ENCODE results near the gene HDAC8. TPM values are rescaled to one million over a fixed set of nuclear protein-coding genes. Genes with fewer than 3 reads are reported as not detected.

The HDAC8 gene
- total RNA-seq, 2 experiments from 2014 or later = 32.5 to 40.0 TPM

GRCh38 chrX:72470117-72470516 lies 102.5 kb downstream of the HDAC8 start:
- Histone ChIP-seq H3K4me1 (ENCODE audit: insufficient read depth, low read length, poor library complexity, severe bottlenecking) (no peaks in the 10 kb centered on the region), H4K20me1 (ENCODE audit: insufficient read depth, low read length) (no peaks in the 10 kb centered on the region), H3K9me3 (ENCODE audit: low read length) (no peaks in the 10 kb centered on the region), H3K4me2 (ENCODE audit: low read length) (no peak overlapping the region), H3K4me3 (ENCODE audit: low read depth, low read length, poor library complexity, severe bottlenecking) (no peak overlapping the region), H3K36me3 (ENCODE audit: insufficient read depth, low read length) (no peaks in the 10 kb centered on the region), H3K79me2 (ENCODE audit: insufficient read depth, low read depth, low read length) (no peaks in the 10 kb centered on the region), H2AFZ (ENCODE audit: low read length) (no peak overlapping the region), H3K27ac (ENCODE audit: low read depth, low read length, poor library complexity, severe bottlenecking) (no peak overlapping the region), H3K9me2 (ENCODE audit: insufficient read depth, low read length) (no peaks in the 10 kb centered on the region)
- intact Hi-C loops (cut with micrococcal nuclease; ENCODE audit: unreplicated experiment) = no loop called here
- DNase-seq (ENCODE audit: low spot score) = no peak
- BruUV-seq (replicated peaks) = no TSS peak
- POLR2A ChIA-PET = no interaction called here
- CTCF ChIA-PET (ENCODE audit: unreplicated experiment) = no interaction called here
- TF ChIP-seq, protein P1, sequence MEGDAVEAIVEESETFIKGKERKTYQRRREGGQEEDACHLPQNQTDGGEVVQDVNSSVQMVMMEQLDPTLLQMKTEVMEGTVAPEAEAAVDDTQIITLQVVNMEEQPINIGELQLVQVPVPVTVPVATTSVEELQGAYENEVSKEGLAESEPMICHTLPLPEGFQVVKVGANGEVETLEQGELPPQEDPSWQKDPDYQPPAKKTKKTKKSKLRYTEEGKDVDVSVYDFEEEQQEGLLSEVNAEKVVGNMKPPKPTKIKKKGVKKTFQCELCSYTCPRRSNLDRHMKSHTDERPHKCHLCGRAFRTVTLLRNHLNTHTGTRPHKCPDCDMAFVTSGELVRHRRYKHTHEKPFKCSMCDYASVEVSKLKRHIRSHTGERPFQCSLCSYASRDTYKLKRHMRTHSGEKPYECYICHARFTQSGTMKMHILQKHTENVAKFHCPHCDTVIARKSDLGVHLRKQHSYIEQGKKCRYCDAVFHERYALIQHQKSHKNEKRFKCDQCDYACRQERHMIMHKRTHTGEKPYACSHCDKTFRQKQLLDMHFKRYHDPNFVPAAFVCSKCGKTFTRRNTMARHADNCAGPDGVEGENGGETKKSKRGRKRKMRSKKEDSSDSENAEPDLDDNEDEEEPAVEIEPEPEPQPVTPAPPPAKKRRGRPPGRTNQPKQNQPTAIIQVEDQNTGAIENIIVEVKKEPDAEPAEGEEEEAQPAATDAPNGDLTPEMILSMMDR (conservative IDR thresholded peaks at IDR 0.05; ENCODE audit: low read length) = no peak
- TF ChIP-seq EZH2phosphoT487 (IDR thresholded peaks at IDR 0.05; ENCODE audit: borderline replicate concordance, low read depth, low read length) = no peak

DNA sequence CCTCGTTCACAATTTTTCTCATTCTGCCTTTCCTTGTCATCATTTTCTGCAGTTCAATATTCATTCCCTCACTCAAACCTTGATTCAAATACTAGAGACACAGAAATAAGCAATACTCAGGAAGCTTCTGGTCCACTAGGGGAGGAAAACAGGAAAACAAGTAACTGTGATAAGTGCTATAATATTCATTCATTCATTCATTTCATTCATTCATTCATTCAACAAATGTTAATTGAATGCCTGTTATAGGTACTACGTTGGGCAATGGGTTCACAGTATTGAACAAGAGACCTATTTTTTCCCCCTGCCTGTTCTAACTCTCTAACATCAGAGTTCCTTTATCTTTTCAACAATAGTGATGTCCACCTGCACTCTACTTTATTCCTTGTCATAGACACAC lies 104.0 kb downstream of the HDAC8 start:
- no peak overlapping the region for H3K4me2 ChIP-seq (ENCODE audit: low read length)
- BruUV-seq (replicated peaks) = no TSS peak
- no peak overlapping the region for H3K4me3 ChIP-seq (ENCODE audit: low read depth, low read length, poor library complexity, severe bottlenecking)
- no peaks in the 10 kb centered on the region for H3K9me2 ChIP-seq (ENCODE audit: insufficient read depth, low read length)
- no peak overlapping the region for H3K27ac ChIP-seq (ENCODE audit: low read depth, low read length, poor library complexity, severe bottlenecking)
- no peaks in the 10 kb centered on the region for H3K36me3 ChIP-seq (ENCODE audit: insufficient read depth, low read length)
- intact Hi-C loops (cut with micrococcal nuclease; ENCODE audit: unreplicated experiment) = no loop called here
- TF ChIP-seq, protein P1 (conservative IDR thresholded peaks at IDR 0.05; ENCODE audit: low read length) = no peak
- no peak for TF ChIP-seq EZH2phosphoT487 (IDR thresholded peaks at IDR 0.05; ENCODE audit: borderline replicate concordance, low read depth, low read length)
- ChIA-PET CTCF (ENCODE audit: unreplicated experiment) (no interaction called here), POLR2A (no interaction called here)
- H3K79me2 ChIP-seq (ENCODE audit: insufficient read depth, low read depth, low read length) = no peaks in the 10 kb centered on the region
- DNase-seq (ENCODE audit: low spot score) = no peak
- H3K9me3 ChIP-seq (ENCODE audit: low read length) = no peaks in the 10 kb centered on the region
- no peaks in the 10 kb centered on the region for H3K4me1 ChIP-seq (ENCODE audit: insufficient read depth, low read length, poor library complexity, severe bottlenecking)
- no peak overlapping the region for H2AFZ ChIP-seq (ENCODE audit: low read length)
- no peaks in the 10 kb centered on the region for H4K20me1 ChIP-seq (ENCODE audit: insufficient read depth, low read length)

- Histone ChIP-seq H3K9me3 (ENCODE audit: low read length) (no peaks in the 10 kb centered on the region), H3K27ac (ENCODE audit: low read depth, low read length, poor library complexity, severe bottlenecking) (no peak overlapping the region), H3K36me3 (ENCODE audit: insufficient read depth, low read length) (no peaks in the 10 kb centered on the region; the same call in 1 of the 2 replicates), H3K4me3 (ENCODE audit: low read depth, low read length, poor library complexity, severe bottlenecking) (no peak overlapping the region), H3K9me2 (ENCODE audit: insufficient read depth, low read length) (no peaks in the 10 kb centered on the region), H2AFZ (ENCODE audit: low read length) (no peak overlapping the region), H4K20me1 (ENCODE audit: insufficient read depth, low read length) (no peaks in the 10 kb centered on the region), H3K4me2 (ENCODE audit: low read length) (no peak overlapping the region), H3K4me1 (ENCODE audit: insufficient read depth, low read length, poor library complexity, severe bottlenecking) (no peaks in the 10 kb centered on the region), H3K79me2 (ENCODE audit: insufficient read depth, low read depth, low read length) (no peaks in the 10 kb centered on the region)
- ChIA-PET POLR2A (interaction anchor here (0.6 kb wide), 1 partner anchor 98 kb away, joined by 3 read pairs; no protein-coding TSS in a partner anchor), CTCF (ENCODE audit: unreplicated experiment) (no interaction called here)
- no peak for TF ChIP-seq EZH2phosphoT487 (IDR thresholded peaks at IDR 0.05; ENCODE audit: borderline replicate concordance, low read depth, low read length)
- TF ChIP-seq, protein P1 (conservative IDR thresholded peaks at IDR 0.05; ENCODE audit: low read length) = no peak
- no TSS peak for BruUV-seq (replicated peaks)
- intact Hi-C loops (cut with micrococcal nuclease; ENCODE audit: unreplicated experiment) = no loop called here
- DNase-seq (ENCODE audit: low spot score) = no peak
Measured at GRCh38 chrX:72467135-72467534, 105.5 kb downstream of the HDAC8 start.

All from OCI-LY7 (cell line).